ENCODE results near the gene ANKRD39. TPM values are rescaled to one million over a fixed set of nuclear protein-coding genes. Genes with fewer than 3 reads are reported as not detected.
A peak's percentile ranks its signal among the peaks of the same experiment; 100 is the strongest.

ANKRD39 gene
- total RNA-seq, 4 donors from 2014 or later = 9.7 to 55.3 (median 12.7) TPM

GRCh38 chr2:96856776-96857666, 795 bp downstream of the ANKRD39 start:
- in situ Hi-C loops (cut with MboI; ENCODE audit: low pct_ligation_motif_present in 1 of 4, low pct_unique_long_range_greater_than_20kb in 1 of 4, low sequenced_read_pairs in 3 of 4) = loop anchor here in 3 of 4 donors (10.0 kb wide), 1 partner anchor 98 kb away; no protein-coding TSS in a partner anchor
- peak overlapping the region; percentile 80 to 91 (median 90) for H3K27ac ChIP-seq
- peaks cover 10 to 41% (median 34%) of the 10 kb centered on the region in 4 donors for H3K4me1 ChIP-seq
- no peak for TF ChIP-seq EP300 (IDR thresholded peaks at IDR 0.05; ENCODE audit: low read depth)
- TF ChIP-seq POLR2A (IDR thresholded peaks at IDR 0.05) = no peak
- 12 to 24% methylated on average over 6 to 27 of the region's 27 CpGs for WGBS, 2 donors (ENCODE audit: low coverage in 1 of 2)
- intact Hi-C loops (cut with DNase I; ENCODE audit: low total_unique reads) = no loop called here
- H3K4me3 ChIP-seq = peak overlapping the region; percentile 59 to 69 (median 64)
- peaks cover 0 to 8% (median under 1%) of the 10 kb centered on the region in 4 donors for H3K36me3 ChIP-seq
- H3K9me3 ChIP-seq = no peaks in the 10 kb centered on the region
- DNase-seq = peak; percentile 45
- H3K27me3 ChIP-seq = no peaks in the 10 kb centered on the region

- WGBS, 2 donors (ENCODE audit: low coverage in 1 of 2) = 92% methylated on average over 12 to 15 of the region's 15 CpGs
- Histone ChIP-seq H3K36me3 (peaks cover 0 to 35% (median 12%) of the 10 kb centered on the region in 4 donors), H3K4me3 (no peak overlapping the region), H3K9me3 (no peaks in the 10 kb centered on the region), H3K4me1 (peaks cover 3 to 15% (median 12%) of the 10 kb centered on the region in 4 donors), H3K27ac (no peak overlapping the region), H3K27me3 (no peaks in the 10 kb centered on the region)
- in situ Hi-C loops (cut with MboI; ENCODE audit: low pct_ligation_motif_present in 1 of 4, low pct_unique_long_range_greater_than_20kb in 1 of 4, low sequenced_read_pairs in 3 of 4) = loop anchor here (5.0 to 10.0 kb wide), 2 partner anchors 101 to 109 kb away; no protein-coding TSS in a partner anchor
- TF ChIP-seq, protein P1, sequence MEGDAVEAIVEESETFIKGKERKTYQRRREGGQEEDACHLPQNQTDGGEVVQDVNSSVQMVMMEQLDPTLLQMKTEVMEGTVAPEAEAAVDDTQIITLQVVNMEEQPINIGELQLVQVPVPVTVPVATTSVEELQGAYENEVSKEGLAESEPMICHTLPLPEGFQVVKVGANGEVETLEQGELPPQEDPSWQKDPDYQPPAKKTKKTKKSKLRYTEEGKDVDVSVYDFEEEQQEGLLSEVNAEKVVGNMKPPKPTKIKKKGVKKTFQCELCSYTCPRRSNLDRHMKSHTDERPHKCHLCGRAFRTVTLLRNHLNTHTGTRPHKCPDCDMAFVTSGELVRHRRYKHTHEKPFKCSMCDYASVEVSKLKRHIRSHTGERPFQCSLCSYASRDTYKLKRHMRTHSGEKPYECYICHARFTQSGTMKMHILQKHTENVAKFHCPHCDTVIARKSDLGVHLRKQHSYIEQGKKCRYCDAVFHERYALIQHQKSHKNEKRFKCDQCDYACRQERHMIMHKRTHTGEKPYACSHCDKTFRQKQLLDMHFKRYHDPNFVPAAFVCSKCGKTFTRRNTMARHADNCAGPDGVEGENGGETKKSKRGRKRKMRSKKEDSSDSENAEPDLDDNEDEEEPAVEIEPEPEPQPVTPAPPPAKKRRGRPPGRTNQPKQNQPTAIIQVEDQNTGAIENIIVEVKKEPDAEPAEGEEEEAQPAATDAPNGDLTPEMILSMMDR (IDR thresholded peaks at IDR 0.05) = no peak
- TF ChIP-seq POLR2A (IDR thresholded peaks at IDR 0.05) = no peak
- TF ChIP-seq EP300 (IDR thresholded peaks at IDR 0.05; ENCODE audit: low read depth) = no peak
- TF ChIP-seq POLR2AphosphoS5 (IDR thresholded peaks at IDR 0.05) = no peak
- no peak for DNase-seq
- intact Hi-C loops (cut with DNase I; ENCODE audit: low total_unique reads) = no loop called here
These were observed 4.5 kb downstream of the ANKRD39 start for GRCh38 chr2:96853321-96853720.

GRCh38 chr2:96852667-96853066, 5.1 kb downstream of the ANKRD39 start:
- Histone ChIP-seq H3K27ac (no peak overlapping the region), H3K4me1 (peaks cover 3 to 15% (median 12%) of the 10 kb centered on the region in 4 donors), H3K9me3 (no peaks in the 10 kb centered on the region), H3K27me3 (no peaks in the 10 kb centered on the region), H3K36me3 (peaks cover 0 to 35% (median 13%) of the 10 kb centered on the region in 4 donors), H3K4me3 (no peak overlapping the region)
- 99 to 100% methylated on average over 2 to 6 of the region's 6 CpGs for WGBS, 2 donors (ENCODE audit: low coverage in 1 of 2)
- in situ Hi-C loops (cut with MboI; ENCODE audit: low pct_ligation_motif_present in 1 of 4, low pct_unique_long_range_greater_than_20kb in 1 of 4, low sequenced_read_pairs in 3 of 4) (loop anchor here (5.0 to 10.0 kb wide), 2 partner anchors 102 to 110 kb away; no protein-coding TSS in a partner anchor), intact Hi-C loops (cut with DNase I; ENCODE audit: low total_unique reads) (no loop called here)
- TF ChIP-seq, protein P1 (IDR thresholded peaks at IDR 0.05) = no peak
- TF ChIP-seq POLR2AphosphoS5 (IDR thresholded peaks at IDR 0.05) (no peak), EP300 (IDR thresholded peaks at IDR 0.05; ENCODE audit: low read depth) (no peak), POLR2A (IDR thresholded peaks at IDR 0.05) (no peak)
- DNase-seq = no peak

GRCh38 chr2:96848264-96848663, 9.6 kb downstream of the ANKRD39 start:
- H3K4me1 ChIP-seq = no peaks in the 10 kb centered on the region
- no peaks in the 10 kb centered on the region for H3K9me3 ChIP-seq
- H3K27me3 ChIP-seq = no peaks in the 10 kb centered on the region
- in situ Hi-C loops (cut with MboI; ENCODE audit: low pct_ligation_motif_present in 1 of 4, low pct_unique_long_range_greater_than_20kb in 1 of 4, low sequenced_read_pairs in 3 of 4) (loop anchor here in 1 of 4 donors (25.0 kb wide), 1 partner anchor 239 kb away; the partner anchor contains the start of gene FAHD2B), intact Hi-C loops (cut with DNase I; ENCODE audit: low total_unique reads) (no loop called here)
- H3K27ac ChIP-seq = no peak overlapping the region
- TF ChIP-seq POLR2A (IDR thresholded peaks at IDR 0.05) (no peak), EP300 (IDR thresholded peaks at IDR 0.05; ENCODE audit: low read depth) (no peak), POLR2AphosphoS5 (IDR thresholded peaks at IDR 0.05) (no peak)
- TF ChIP-seq, protein P1 (IDR thresholded peaks at IDR 0.05) = no peak
- 84% methylated on average over 9 of the region's 9 CpGs; no CpG with 5 or more reads in 1 of the 2 donors for WGBS, 2 donors (ENCODE audit: low coverage in 1 of 2)
- H3K36me3 ChIP-seq = peaks cover 0 to 35% (median 14%) of the 10 kb centered on the region in 4 donors
- no peak for DNase-seq
- H3K4me3 ChIP-seq = no peak overlapping the region

Measured in transverse colon (tissue), 4 donors.